K562 (cell line): ENCODE data around the gene LRIT1. TPM values are rescaled to one million over a fixed set of nuclear protein-coding genes. Genes with fewer than 3 reads are reported as not detected.

Experiments used
- GTF2A2 ChIP-seq: IDR thresholded peaks from 2 replicates; pipeline ENCODE4 v1.6.1; 2016; ENCODE audit warnings: mild to moderate bottlenecking, missing genetic modification characterization, missing compliant biosample characterization
- IRF2 ChIP-seq: sonication (generic); formaldehyde crosslinking; IDR thresholded peaks from 2 replicates; pipeline ENCODE4 v1.8.1; 2022; ENCODE audit warnings: mild to moderate bottlenecking, missing genetic modification reagents
- JUNB ChIP-seq: fragments of 450-650 bp; formaldehyde crosslinking; conservative IDR thresholded peaks from 2 replicates; pipeline ENCODE4 v1.4.0; 2020; ENCODE audit warnings: mild to moderate bottlenecking
- KDM1A ChIP-seq, 2 experiments: fragments of 450-650 bp; IDR thresholded peaks; 2 replicates each; pipeline ENCODE4 v1.6.1; 2016; ENCODE audit warnings: mild to moderate bottlenecking in 2 of 2
- MAZ ChIP-seq, 2 experiments: fragments of 450-650 bp in 1 of 2; sonication (generic) in 1 of 2; formaldehyde crosslinking; IDR thresholded peaks in 1 of 2; conservative IDR thresholded peaks in 1 of 2; 2 replicates each; pipeline versions ENCODE4 v1.4.0 to v1.5.0; 2020; ENCODE audit warnings: mild to moderate bottlenecking in 1 of 2, missing genetic modification reagents in 1 of 2
- MEIS2 ChIP-seq: fragments of 450-650 bp; IDR thresholded peaks from 2 replicates; pipeline ENCODE4 v1.6.1; 2014; ENCODE audit warnings: mild to moderate bottlenecking; ENCODE audit not compliant: partially characterized antibody
- PYGO2 ChIP-seq: fragments of 450-650 bp; IDR thresholded peaks from 2 replicates; pipeline ENCODE4 v1.6.1; 2016; ENCODE audit warnings: mild to moderate bottlenecking, missing genetic modification characterization, moderate library complexity, missing compliant biosample characterization
- RBM15 ChIP-seq: fragments of 200-400 bp; formaldehyde crosslinking; IDR thresholded peaks from 2 replicates; pipeline ENCODE4 v1.6.1; 2018; ENCODE audit warnings: mild to moderate bottlenecking, low read length, moderate library complexity; ENCODE audit not compliant: insufficient read depth
- SRSF1 ChIP-seq: fragments of 200-400 bp; formaldehyde crosslinking; IDR thresholded peaks from 2 replicates; pipeline ENCODE4 v1.6.1; 2017; ENCODE audit warnings: mild to moderate bottlenecking, low read depth, low read length, moderate library complexity
- TGIF2 ChIP-seq: sonication (generic); formaldehyde crosslinking; IDR thresholded peaks from 2 replicates; pipeline ENCODE4 v1.8.1; 2022; ENCODE audit warnings: mild to moderate bottlenecking, missing genetic modification reagents, moderate library complexity
- ZNF239 ChIP-seq: fragments of 250-450 bp; sonication (Bioruptor Pico); IDR thresholded peaks from 2 replicates; pipeline ENCODE4 v1.4.0; 2020; ENCODE audit warnings: mild to moderate bottlenecking
- ZNF3 ChIP-seq: fragments of 250-450 bp; sonication (Bioruptor Pico); IDR thresholded peaks from 2 replicates; pipeline ENCODE4 v1.5.0; 2021; ENCODE audit warnings: mild to moderate bottlenecking, moderate library complexity
- ZNF311 ChIP-seq: fragments of 250-450 bp; sonication (Bioruptor Pico); IDR thresholded peaks from 2 replicates; pipeline ENCODE4 v1.4.0; 2020; ENCODE audit warnings: mild to moderate bottlenecking, moderate library complexity
- ZNF778 ChIP-seq: fragments of 450-650 bp; formaldehyde crosslinking; IDR thresholded peaks from 2 replicates; pipeline ENCODE4 v1.4.0; 2020; ENCODE audit warnings: mild to moderate bottlenecking, moderate library complexity
- polyA plus RNA-seq, 8 experiments: library from polyadenylated mRNA; depleted of rRNA in 4 of 8; stranded (reverse) in 5 of 8; unstranded in 3 of 8; fragments of >200 nt; fragmentation: Nextera tagmentation in 2 of 8; fragmentation: Illumina TruSeq in 1 of 8; extraction: Ambion mirVana in 2 of 8; extraction: Trizol in 1 of 8; gene quantifications; 2 replicates each; pipeline versions ENCODE4 v1.2.1 to v1.2.3, GENCODE V29; 2011 to 2014; ENCODE audit warnings: inconsistent platforms in 1 of 8, missing spikeins in 1 of 8
- total RNA-seq, 7 experiments: library from RNA; depleted of rRNA in 6 of 7; stranded (reverse); fragments of >200 nt in 6 of 7; fragmentation: Illumina TruSeq in 2 of 7; extraction: Trizol in 2 of 7; gene quantifications; 2 replicates each; pipeline versions ENCODE4 v1.2.1 to v1.2.3, GENCODE V29; 2011 to 2021; ENCODE audit warnings: low replicate concordance in 1 of 7
- TF ChIP-seq, protein P1 (sequence below): sonication (generic); formaldehyde crosslinking; IDR thresholded peaks from 2 replicates; pipeline ENCODE4 v1.8.1; 2023; ENCODE audit warnings: mild to moderate bottlenecking, missing genetic modification reagents, moderate library complexity
- TF ChIP-seq, protein P2 (sequence below), 2 experiments: fragments of 150-350 bp in 1 of 2; IDR thresholded peaks; 2 replicates each; pipeline ENCODE4 v1.6.1; 2012 to 2016; ENCODE audit warnings: low read depth in 2 of 2, low read length in 2 of 2, mild to moderate bottlenecking in 1 of 2, moderate library complexity in 1 of 2
- TF ChIP-seq, protein P3 (sequence below), 2 experiments: fragments of 450-650 bp; IDR thresholded peaks; 2 replicates each; pipeline ENCODE4 v1.6.1; 2018; ENCODE audit warnings: mild to moderate bottlenecking in 2 of 2, low read depth in 1 of 2; ENCODE audit not compliant: partially characterized antibody in 2 of 2

The LRIT1 gene
- total and polyA plus RNA-seq, 9 of the 15 experiments (the other 6 are each of a cell fraction or from before 2014, with no cell fraction given), result not detected

DNA sequence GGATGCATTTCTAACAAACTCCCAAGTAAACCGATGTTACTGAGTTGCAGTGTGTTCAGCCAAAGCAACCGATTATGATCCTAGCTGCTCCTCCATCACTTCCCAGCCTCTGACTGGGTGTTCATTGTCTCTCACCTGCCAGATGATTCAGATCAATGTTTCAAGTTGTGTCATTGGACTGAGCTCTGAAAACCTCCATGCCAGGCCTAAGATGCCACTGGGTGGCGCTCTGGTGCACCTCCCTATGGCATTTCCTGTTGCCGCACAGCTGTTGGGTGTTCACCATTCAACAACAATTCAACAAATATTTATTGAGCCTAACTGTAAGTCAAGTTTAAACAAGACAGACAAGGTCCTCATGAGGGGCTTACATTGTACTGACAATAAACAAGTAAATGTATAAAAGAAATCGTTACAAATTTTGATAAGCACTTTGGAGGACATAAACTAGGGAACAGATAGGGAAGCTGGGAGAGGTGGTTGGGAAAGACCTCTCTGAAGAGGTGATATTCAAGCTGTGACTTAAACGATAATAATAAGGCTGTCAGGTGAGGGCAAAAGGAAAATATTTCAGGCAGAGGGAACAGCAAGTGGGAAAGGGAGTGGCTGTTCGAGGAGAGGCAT lies 26.3 kb upstream of the LRIT1 start (continued):
- TF ChIP-seq PYGO2 (tag) (no peak), ZNF3 (no peak), JUNB (CRISPR knock-in tag) (no peak), MAZ (CRISPR knock-in tag; conservative IDR thresholded peaks at IDR 0.05 in 1 of 2, IDR thresholded peaks at IDR 0.05 in 1 of 2) (no peak; a peak in 1 of 4 replicates), ZNF239 (CRISPR knock-in tag) (no peak), MEIS2 (peak; percentile 14), RBM15 (no peak), KDM1A (IDR thresholded peaks at IDR 0.05) (no peak), ZNF311 (no peak), GTF2A2 (tag) (no peak), SRSF1 (no peak), IRF2 (CRISPR knock-in tag) (no peak), ZNF778 (CRISPR knock-in tag) (no peak), TGIF2 (CRISPR knock-in tag) (no peak)
- TF ChIP-seq, protein P1, sequence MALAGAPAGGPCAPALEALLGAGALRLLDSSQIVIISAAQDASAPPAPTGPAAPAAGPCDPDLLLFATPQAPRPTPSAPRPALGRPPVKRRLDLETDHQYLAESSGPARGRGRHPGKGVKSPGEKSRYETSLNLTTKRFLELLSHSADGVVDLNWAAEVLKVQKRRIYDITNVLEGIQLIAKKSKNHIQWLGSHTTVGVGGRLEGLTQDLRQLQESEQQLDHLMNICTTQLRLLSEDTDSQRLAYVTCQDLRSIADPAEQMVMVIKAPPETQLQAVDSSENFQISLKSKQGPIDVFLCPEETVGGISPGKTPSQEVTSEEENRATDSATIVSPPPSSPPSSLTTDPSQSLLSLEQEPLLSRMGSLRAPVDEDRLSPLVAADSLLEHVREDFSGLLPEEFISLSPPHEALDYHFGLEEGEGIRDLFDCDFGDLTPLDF, result no peak
- TF ChIP-seq, protein P2, sequence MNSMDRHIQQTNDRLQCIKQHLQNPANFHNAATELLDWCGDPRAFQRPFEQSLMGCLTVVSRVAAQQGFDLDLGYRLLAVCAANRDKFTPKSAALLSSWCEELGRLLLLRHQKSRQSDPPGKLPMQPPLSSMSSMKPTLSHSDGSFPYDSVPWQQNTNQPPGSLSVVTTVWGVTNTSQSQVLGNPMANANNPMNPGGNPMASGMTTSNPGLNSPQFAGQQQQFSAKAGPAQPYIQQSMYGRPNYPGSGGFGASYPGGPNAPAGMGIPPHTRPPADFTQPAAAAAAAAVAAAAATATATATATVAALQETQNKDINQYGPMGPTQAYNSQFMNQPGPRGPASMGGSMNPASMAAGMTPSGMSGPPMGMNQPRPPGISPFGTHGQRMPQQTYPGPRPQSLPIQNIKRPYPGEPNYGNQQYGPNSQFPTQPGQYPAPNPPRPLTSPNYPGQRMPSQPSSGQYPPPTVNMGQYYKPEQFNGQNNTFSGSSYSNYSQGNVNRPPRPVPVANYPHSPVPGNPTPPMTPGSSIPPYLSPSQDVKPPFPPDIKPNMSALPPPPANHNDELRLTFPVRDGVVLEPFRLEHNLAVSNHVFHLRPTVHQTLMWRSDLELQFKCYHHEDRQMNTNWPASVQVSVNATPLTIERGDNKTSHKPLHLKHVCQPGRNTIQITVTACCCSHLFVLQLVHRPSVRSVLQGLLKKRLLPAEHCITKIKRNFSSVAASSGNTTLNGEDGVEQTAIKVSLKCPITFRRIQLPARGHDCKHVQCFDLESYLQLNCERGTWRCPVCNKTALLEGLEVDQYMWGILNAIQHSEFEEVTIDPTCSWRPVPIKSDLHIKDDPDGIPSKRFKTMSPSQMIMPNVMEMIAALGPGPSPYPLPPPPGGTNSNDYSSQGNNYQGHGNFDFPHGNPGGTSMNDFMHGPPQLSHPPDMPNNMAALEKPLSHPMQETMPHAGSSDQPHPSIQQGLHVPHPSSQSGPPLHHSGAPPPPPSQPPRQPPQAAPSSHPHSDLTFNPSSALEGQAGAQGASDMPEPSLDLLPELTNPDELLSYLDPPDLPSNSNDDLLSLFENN (IDR thresholded peaks at IDR 0.05; ENCODE audit: low read depth in 2 of 2, low read length in 2 of 2), result no peak
- TF ChIP-seq, protein P3, sequence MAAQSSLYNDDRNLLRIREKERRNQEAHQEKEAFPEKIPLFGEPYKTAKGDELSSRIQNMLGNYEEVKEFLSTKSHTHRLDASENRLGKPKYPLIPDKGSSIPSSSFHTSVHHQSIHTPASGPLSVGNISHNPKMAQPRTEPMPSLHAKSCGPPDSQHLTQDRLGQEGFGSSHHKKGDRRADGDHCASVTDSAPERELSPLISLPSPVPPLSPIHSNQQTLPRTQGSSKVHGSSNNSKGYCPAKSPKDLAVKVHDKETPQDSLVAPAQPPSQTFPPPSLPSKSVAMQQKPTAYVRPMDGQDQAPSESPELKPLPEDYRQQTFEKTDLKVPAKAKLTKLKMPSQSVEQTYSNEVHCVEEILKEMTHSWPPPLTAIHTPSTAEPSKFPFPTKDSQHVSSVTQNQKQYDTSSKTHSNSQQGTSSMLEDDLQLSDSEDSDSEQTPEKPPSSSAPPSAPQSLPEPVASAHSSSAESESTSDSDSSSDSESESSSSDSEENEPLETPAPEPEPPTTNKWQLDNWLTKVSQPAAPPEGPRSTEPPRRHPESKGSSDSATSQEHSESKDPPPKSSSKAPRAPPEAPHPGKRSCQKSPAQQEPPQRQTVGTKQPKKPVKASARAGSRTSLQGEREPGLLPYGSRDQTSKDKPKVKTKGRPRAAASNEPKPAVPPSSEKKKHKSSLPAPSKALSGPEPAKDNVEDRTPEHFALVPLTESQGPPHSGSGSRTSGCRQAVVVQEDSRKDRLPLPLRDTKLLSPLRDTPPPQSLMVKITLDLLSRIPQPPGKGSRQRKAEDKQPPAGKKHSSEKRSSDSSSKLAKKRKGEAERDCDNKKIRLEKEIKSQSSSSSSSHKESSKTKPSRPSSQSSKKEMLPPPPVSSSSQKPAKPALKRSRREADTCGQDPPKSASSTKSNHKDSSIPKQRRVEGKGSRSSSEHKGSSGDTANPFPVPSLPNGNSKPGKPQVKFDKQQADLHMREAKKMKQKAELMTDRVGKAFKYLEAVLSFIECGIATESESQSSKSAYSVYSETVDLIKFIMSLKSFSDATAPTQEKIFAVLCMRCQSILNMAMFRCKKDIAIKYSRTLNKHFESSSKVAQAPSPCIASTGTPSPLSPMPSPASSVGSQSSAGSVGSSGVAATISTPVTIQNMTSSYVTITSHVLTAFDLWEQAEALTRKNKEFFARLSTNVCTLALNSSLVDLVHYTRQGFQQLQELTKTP (IDR thresholded peaks at IDR 0.05; ENCODE audit: low read depth in 1 of 2, partially characterized antibody in 2 of 2), result peak in 1 of 2 experiments; percentile 15
